ENCODE data around the gene TGM6. TPM values are rescaled to one million over a fixed set of nuclear protein-coding genes. Genes with fewer than 3 reads are reported as not detected.

Gene TGM6
- not detected in 2 replicates for total RNA-seq

GRCh38 chr20:2380601-2381000, at the start of gene TGM6:
TGM6 (plus strand) TSS chr20:2380901; CDS start chr20:2380969, 68 bp downstream.
- intact Hi-C loops (cut with micrococcal nuclease) = no loop called here

GRCh38 chr20:2331106-2331505, 49.6 kb upstream of the TGM6 start:
- intact Hi-C loops (cut with micrococcal nuclease) = no loop called here

- intact Hi-C loops (cut with micrococcal nuclease) = no loop called here
Observed at GRCh38 chr20:2331901-2332565, 48.7 kb upstream of the TGM6 start.

- intact Hi-C loops (cut with micrococcal nuclease) = no loop called here
Observed at GRCh38 chr20:2332711-2333110, 48.0 kb upstream of the TGM6 start.

GRCh38 chr20:2333821-2334220, 46.9 kb upstream of the TGM6 start:
- intact Hi-C loops (cut with micrococcal nuclease) = no loop called here

- intact Hi-C loops (cut with micrococcal nuclease) = no loop called here
Observed at GRCh38 chr20:2335096-2335870, 45.4 kb upstream of the TGM6 start.

- intact Hi-C loops (cut with micrococcal nuclease) = no loop called here
Observed at GRCh38 chr20:2336471-2336870, 44.2 kb upstream of the TGM6 start.

- intact Hi-C loops (cut with micrococcal nuclease) = no loop called here
Observed at GRCh38 chr20:2337142-2337541, 43.6 kb upstream of the TGM6 start.

GRCh38 chr20:2338411-2339066, 42.2 kb upstream of the TGM6 start:
- intact Hi-C loops (cut with micrococcal nuclease) = no loop called here

- intact Hi-C loops (cut with micrococcal nuclease) = no loop called here
Observed at GRCh38 chr20:2340136-2340535, 40.6 kb upstream of the TGM6 start.

GRCh38 chr20:2340823-2341222, 39.9 kb upstream of the TGM6 start:
- intact Hi-C loops (cut with micrococcal nuclease) = no loop called here

- intact Hi-C loops (cut with micrococcal nuclease) = no loop called here
Observed at GRCh38 chr20:2341336-2341735, 39.4 kb upstream of the TGM6 start.

- intact Hi-C loops (cut with micrococcal nuclease) = no loop called here
Observed at GRCh38 chr20:2342243-2342642, 38.5 kb upstream of the TGM6 start.

GRCh38 chr20:2346188-2346587, 34.5 kb upstream of the TGM6 start:
- intact Hi-C loops (cut with micrococcal nuclease) = no loop called here

- intact Hi-C loops (cut with micrococcal nuclease) = no loop called here
Observed at GRCh38 chr20:2348336-2348735, 32.4 kb upstream of the TGM6 start.

- intact Hi-C loops (cut with micrococcal nuclease) = no loop called here
Observed at GRCh38 chr20:2349801-2350200, 30.9 kb upstream of the TGM6 start.

GRCh38 chr20:2350606-2351005, 30.1 kb upstream of the TGM6 start:
- intact Hi-C loops (cut with micrococcal nuclease) = no loop called here

- intact Hi-C loops (cut with micrococcal nuclease) = no loop called here
Observed at GRCh38 chr20:2353231-2353630, 27.5 kb upstream of the TGM6 start.

- intact Hi-C loops (cut with micrococcal nuclease) = no loop called here
Observed at GRCh38 chr20:2357114-2357513, 23.6 kb upstream of the TGM6 start.

- intact Hi-C loops (cut with micrococcal nuclease) = no loop called here
Observed at GRCh38 chr20:2358006-2358405, 22.7 kb upstream of the TGM6 start.

GRCh38 chr20:2361035-2361593, 19.6 kb upstream of the TGM6 start:
- intact Hi-C loops (cut with micrococcal nuclease) = no loop called here

- intact Hi-C loops (cut with micrococcal nuclease) = no loop called here
Observed at GRCh38 chr20:2363187-2363586, 17.5 kb upstream of the TGM6 start.
